Left lung (tissue), 10 donors: ENCODE measurements around the gene NES. TPM values are rescaled to one million over a fixed set of nuclear protein-coding genes. Genes with fewer than 3 reads are reported as not detected.

Experiments used
- ATAC-seq: fragments of 200-7000 bp; cut with Tn5 transposase; one replicate; pipeline ENCODE4 v1.9.1; 2020; ENCODE audit warnings: moderate library complexity
- DNase-seq, 4 donors: peaks; one replicate each; pipeline ENCODE4 v3.0.0-alpha.2; 2013 to 2020
- H3K27ac ChIP-seq, 2 donors: fragments of 200-600 bp; sonication (generic) in 1 of 2; one replicate each; pipeline versions ENCODE4 v1.5.0 to v1.8.0; 2020 to 2021
- H3K27me3 ChIP-seq, 2 donors: fragments of 200-600 bp; sonication (generic) in 1 of 2; one replicate each; pipeline versions ENCODE4 v1.5.0 to v1.8.0; 2020 to 2021
- H3K36me3 ChIP-seq, 2 donors: fragments of 200-600 bp; sonication (generic) in 1 of 2; one replicate each; pipeline versions ENCODE4 v1.5.0 to v1.8.0; 2020 to 2021
- H3K4me1 ChIP-seq, 2 donors: fragments of 200-600 bp; one replicate each; pipeline ENCODE4 v1.8.0; 2021
- H3K4me3 ChIP-seq, 2 donors: fragments of 200-600 bp; sonication (generic) in 1 of 2; one replicate each; pipeline versions ENCODE4 v1.5.0 to v1.8.0; 2020 to 2021; ENCODE audit warnings: mild to moderate bottlenecking in 1 of 2
- H3K9me3 ChIP-seq, 2 donors: fragments of 200-600 bp; sonication (generic) in 1 of 2; one replicate each; pipeline versions ENCODE4 v1.5.0 to v1.8.0; 2020 to 2021
- intact Hi-C, 2 donors: fragments of 100-400 bp; cut with DNase I; formaldehyde crosslinking; loops; one replicate each; pipeline versions ENCODE4 v1.11.2 to v1.14.2; 2022
- polyA plus RNA-seq, 6 donors: library from polyadenylated mRNA; unstranded; fragments of 120-200 nt; gene quantifications; one replicate each; pipeline ENCODE4 v1.2.1, GENCODE V29; 2013; ENCODE audit not compliant: insufficient read length in 6 of 6
- total RNA-seq, 2 donors: library from RNA; stranded (reverse); fragmentation: NEBNext Ultra II Directional; extraction: Animal tissue kit (Norgen Biotek cat#: 25700); gene quantifications; one replicate each; pipeline ENCODE4 v1.2.1, GENCODE V29; 2021
- TF ChIP-seq, protein P1 (sequence below), 2 donors: fragments of 200-600 bp; sonication (generic) in 1 of 2; IDR thresholded peaks; one replicate each; pipeline versions ENCODE4 v1.5.0 to v1.8.0; 2021; ENCODE audit warnings: antibody characterized with exemption in 2 of 2
- donor health status: DM: no; HTN: yes; CAD: no.
- donor health status: DM: no; HTN: no; CAD: no.

The NES gene
- total and polyA plus RNA-seq, 8 donors, result 54.9 to 84.0 (median 64.4) TPM

DNA sequence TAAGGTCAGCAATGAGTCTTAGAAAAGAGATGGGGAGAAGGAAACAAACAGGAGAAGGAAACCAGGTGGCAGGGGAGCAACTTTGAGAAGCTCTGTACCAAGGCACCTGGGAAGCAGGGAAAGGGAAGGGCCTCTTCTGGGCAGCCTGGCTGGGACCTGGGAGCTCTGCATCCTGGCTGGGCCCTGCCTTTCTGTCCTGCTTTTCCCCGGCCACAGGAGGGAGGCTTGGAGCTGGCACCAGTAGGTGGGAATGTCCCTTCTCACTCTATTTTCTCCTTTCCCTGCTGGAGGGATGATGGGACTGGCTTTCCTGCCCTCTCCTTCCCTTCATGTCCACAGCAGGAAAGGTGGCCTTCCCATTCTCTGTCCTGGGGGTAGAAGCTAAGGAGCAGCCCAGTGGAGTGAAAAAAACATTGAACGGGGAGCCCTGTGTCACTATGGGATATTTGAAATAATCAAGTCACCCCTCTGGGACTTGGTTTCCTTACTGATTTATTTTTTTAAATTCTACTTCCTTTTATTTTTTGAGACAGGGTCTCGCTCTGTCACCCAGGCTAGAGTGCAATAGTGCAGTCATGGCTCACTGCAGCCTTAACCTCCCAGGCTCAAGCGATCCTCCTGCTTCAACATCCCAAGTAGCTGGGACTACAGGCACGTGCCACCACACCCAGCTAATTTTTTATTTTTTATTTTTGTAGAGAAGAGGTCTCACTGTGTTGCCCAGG is 5.1 kb upstream of the NES start:
- Histone ChIP-seq H3K4me3 (no peak overlapping the region), H3K27ac (no peak overlapping the region), H3K27me3 (peaks cover 7 to 97% of the 10 kb centered on the region in 2 donors), H3K4me1 (peaks cover 0 to 9% of the 10 kb centered on the region in 2 donors), H3K36me3 (no peaks in the 10 kb centered on the region), H3K9me3 (no peaks in the 10 kb centered on the region)
- no peak for DNase-seq
- intact Hi-C loops, result no loop called here
- TF ChIP-seq, protein P1, sequence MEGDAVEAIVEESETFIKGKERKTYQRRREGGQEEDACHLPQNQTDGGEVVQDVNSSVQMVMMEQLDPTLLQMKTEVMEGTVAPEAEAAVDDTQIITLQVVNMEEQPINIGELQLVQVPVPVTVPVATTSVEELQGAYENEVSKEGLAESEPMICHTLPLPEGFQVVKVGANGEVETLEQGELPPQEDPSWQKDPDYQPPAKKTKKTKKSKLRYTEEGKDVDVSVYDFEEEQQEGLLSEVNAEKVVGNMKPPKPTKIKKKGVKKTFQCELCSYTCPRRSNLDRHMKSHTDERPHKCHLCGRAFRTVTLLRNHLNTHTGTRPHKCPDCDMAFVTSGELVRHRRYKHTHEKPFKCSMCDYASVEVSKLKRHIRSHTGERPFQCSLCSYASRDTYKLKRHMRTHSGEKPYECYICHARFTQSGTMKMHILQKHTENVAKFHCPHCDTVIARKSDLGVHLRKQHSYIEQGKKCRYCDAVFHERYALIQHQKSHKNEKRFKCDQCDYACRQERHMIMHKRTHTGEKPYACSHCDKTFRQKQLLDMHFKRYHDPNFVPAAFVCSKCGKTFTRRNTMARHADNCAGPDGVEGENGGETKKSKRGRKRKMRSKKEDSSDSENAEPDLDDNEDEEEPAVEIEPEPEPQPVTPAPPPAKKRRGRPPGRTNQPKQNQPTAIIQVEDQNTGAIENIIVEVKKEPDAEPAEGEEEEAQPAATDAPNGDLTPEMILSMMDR (IDR thresholded peaks at IDR 0.05), result no peak
- no peak for ATAC-seq

GRCh38 chr1:156681196-156681960 is 4.2 kb upstream of the NES start:
- H3K4me3 ChIP-seq, result no peak overlapping the region
- H3K27ac ChIP-seq, result no peak overlapping the region
- ATAC-seq (no peak), DNase-seq (no peak)
- H3K4me1 ChIP-seq, result peaks cover 0 to 18% of the 10 kb centered on the region in 2 donors
- no peaks in the 10 kb centered on the region for H3K9me3 ChIP-seq
- intact Hi-C loops, result no loop called here
- TF ChIP-seq, protein P1 (IDR thresholded peaks at IDR 0.05), result no peak
- no peaks in the 10 kb centered on the region for H3K36me3 ChIP-seq
- H3K27me3 ChIP-seq, result peaks cover 17 to 97% of the 10 kb centered on the region in 2 donors

GRCh38 chr1:156680056-156680455 is 2.8 kb upstream of the NES start:
- ATAC-seq (no peak), DNase-seq (no peak)
- Histone ChIP-seq H3K36me3 (no peaks in the 10 kb centered on the region), H3K4me1 (peaks cover 0 to 18% of the 10 kb centered on the region in 2 donors), H3K4me3 (no peak overlapping the region), H3K27ac (no peak overlapping the region), H3K9me3 (no peaks in the 10 kb centered on the region), H3K27me3 (peaks cover 23 to 97% of the 10 kb centered on the region in 2 donors)
- intact Hi-C loops, result no loop called here
- TF ChIP-seq, protein P1 (IDR thresholded peaks at IDR 0.05), result no peak

GRCh38 chr1:156677616-156678596 is 699 bp upstream of the NES start:
- peak overlapping the region; percentile 67 to 76 for H3K27ac ChIP-seq
- DNase-seq (peak in 3 of 4 donors; percentile 64 to 89 (median 78)), ATAC-seq (peak; percentile 79)
- TF ChIP-seq, protein P1 (IDR thresholded peaks at IDR 0.05), result peak; percentile 67 to 77
- H3K4me3 ChIP-seq, result peak overlapping the region; percentile 41 to 53
- H3K27me3 ChIP-seq, result peaks cover 23 to 84% of the 10 kb centered on the region in 2 donors
- intact Hi-C loops, result no loop called here
- no peaks in the 10 kb centered on the region for H3K36me3 ChIP-seq
- peaks cover 0 to 36% of the 10 kb centered on the region in 2 donors for H3K4me1 ChIP-seq
- no peaks in the 10 kb centered on the region for H3K9me3 ChIP-seq
